ENCODE measurements around the gene DPYSL3. TPM values are rescaled to one million over a fixed set of nuclear protein-coding genes. Genes with fewer than 3 reads are reported as not detected.
A peak's percentile ranks its signal among the peaks of the same experiment; 100 is the strongest.

DPYSL3 gene
- total RNA-seq, 4 donors from 2014 or later, result 27.6 to 107 (median 31.4) TPM

DNA sequence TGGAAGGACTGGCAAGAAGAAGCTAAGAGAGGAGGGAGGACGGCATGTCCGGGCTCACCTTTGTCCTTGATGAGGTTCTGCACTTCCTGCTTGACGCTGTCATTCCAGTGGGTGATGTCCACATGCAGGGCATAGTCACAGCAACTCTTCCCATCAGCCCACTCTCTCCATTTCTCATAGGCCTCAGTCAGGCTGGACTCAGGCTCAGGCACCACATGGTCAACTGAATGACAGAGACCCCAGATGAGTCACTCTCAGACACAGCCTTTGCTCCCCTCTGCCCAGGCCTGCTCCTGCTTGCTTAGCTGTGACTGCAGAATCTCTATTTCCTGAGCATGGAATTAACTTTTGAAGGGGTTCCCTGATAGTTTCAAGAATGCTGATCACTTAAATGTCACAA lies 94.2 kb downstream of the DPYSL3 start:
- 88% methylated on average over 3 of the region's 3 CpGs; no CpG with 5 or more reads in 1 of the 2 donors for WGBS, 2 donors (ENCODE audit: low coverage in 1 of 2)
- TF ChIP-seq POLR2A (IDR thresholded peaks at IDR 0.05) (no peak), POLR2AphosphoS5 (IDR thresholded peaks at IDR 0.05) (no peak), EP300 (IDR thresholded peaks at IDR 0.05; ENCODE audit: low read depth) (no peak)
- TF ChIP-seq, protein P1, sequence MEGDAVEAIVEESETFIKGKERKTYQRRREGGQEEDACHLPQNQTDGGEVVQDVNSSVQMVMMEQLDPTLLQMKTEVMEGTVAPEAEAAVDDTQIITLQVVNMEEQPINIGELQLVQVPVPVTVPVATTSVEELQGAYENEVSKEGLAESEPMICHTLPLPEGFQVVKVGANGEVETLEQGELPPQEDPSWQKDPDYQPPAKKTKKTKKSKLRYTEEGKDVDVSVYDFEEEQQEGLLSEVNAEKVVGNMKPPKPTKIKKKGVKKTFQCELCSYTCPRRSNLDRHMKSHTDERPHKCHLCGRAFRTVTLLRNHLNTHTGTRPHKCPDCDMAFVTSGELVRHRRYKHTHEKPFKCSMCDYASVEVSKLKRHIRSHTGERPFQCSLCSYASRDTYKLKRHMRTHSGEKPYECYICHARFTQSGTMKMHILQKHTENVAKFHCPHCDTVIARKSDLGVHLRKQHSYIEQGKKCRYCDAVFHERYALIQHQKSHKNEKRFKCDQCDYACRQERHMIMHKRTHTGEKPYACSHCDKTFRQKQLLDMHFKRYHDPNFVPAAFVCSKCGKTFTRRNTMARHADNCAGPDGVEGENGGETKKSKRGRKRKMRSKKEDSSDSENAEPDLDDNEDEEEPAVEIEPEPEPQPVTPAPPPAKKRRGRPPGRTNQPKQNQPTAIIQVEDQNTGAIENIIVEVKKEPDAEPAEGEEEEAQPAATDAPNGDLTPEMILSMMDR (IDR thresholded peaks at IDR 0.05), result no peak
- no peaks in the 10 kb centered on the region for H3K27me3 ChIP-seq
- no peak overlapping the region for H3K4me3 ChIP-seq
- DNase-seq, result no peak
- H3K4me1 ChIP-seq, result peaks cover 12 to 40% (median 22%) of the 10 kb centered on the region in 4 donors
- H3K36me3 ChIP-seq, result no peaks in the 10 kb centered on the region
- peak overlapping the region in 3 of 4 donors; percentile 70 to 78 (median 73) for H3K27ac ChIP-seq
- intact Hi-C loops (cut with DNase I; ENCODE audit: low total_unique reads) (no loop called here), in situ Hi-C loops (cut with MboI; ENCODE audit: low pct_ligation_motif_present in 1 of 4, low pct_unique_long_range_greater_than_20kb in 1 of 4, low sequenced_read_pairs in 3 of 4) (no loop called here)
- no peaks in the 10 kb centered on the region for H3K9me3 ChIP-seq

DNA sequence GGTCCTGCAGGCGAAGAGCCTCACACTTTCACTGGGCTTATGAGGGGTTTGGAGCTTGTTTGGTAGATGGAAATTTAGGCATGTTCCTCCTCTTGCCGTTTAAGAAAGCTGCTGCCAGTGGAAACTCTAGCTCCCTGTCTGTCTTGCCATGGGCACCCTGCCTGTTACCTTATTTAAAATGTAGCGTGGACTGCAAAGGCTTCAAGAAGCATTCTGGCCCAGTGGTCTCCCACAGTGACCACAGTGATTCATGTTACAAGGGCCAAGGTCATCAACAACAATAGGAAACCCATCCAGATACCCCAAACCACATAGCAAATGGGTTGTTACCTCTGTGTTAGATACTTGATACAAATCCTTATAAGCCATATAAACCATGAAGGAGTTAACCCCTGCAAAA lies 96.6 kb downstream of the DPYSL3 start:
- WGBS, 2 donors (ENCODE audit: low coverage in 1 of 2), result 81 to 100% methylated on average over 1 to 3 of the region's 3 CpGs
- Histone ChIP-seq H3K4me1 (peaks cover 12 to 39% (median 21%) of the 10 kb centered on the region in 4 donors), H3K27ac (peak overlapping the region; percentile 5 to 66 (median 48)), H3K9me3 (no peaks in the 10 kb centered on the region), H3K27me3 (no peaks in the 10 kb centered on the region), H3K4me3 (no peak overlapping the region), H3K36me3 (no peaks in the 10 kb centered on the region)
- TF ChIP-seq EP300 (IDR thresholded peaks at IDR 0.05; ENCODE audit: low read depth), result no peak
- no peak for TF ChIP-seq POLR2A (IDR thresholded peaks at IDR 0.05)
- TF ChIP-seq, protein P1 (IDR thresholded peaks at IDR 0.05), result no peak
- TF ChIP-seq POLR2AphosphoS5 (IDR thresholded peaks at IDR 0.05), result no peak
- intact Hi-C loops (cut with DNase I; ENCODE audit: low total_unique reads), result no loop called here
- DNase-seq, result no peak
- in situ Hi-C loops (cut with MboI; ENCODE audit: low pct_ligation_motif_present in 1 of 4, low pct_unique_long_range_greater_than_20kb in 1 of 4, low sequenced_read_pairs in 3 of 4), result no loop called here

DNA sequence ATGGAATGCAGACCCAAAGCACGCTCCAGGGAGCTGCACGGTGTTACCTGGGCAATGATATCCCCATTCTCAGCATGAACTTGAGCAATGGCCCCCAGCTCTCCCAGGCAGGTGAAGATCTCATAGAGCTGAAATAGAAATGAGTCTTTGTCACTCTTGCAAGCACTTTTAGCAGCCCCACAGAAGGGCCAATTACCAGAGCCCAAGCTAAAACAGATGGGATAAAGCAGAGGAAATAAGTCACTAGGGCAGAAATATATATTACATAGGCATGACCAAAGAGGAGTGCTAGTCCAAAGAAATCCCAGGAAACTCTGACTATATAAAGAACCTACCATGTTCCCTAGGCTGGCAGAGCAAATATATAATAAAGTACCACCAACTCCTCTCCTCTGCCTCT lies 97.3 kb downstream of the DPYSL3 start:
- no peak for DNase-seq
- no peaks in the 10 kb centered on the region for H3K27me3 ChIP-seq
- intact Hi-C loops (cut with DNase I; ENCODE audit: low total_unique reads) (no loop called here), in situ Hi-C loops (cut with MboI; ENCODE audit: low pct_ligation_motif_present in 1 of 4, low pct_unique_long_range_greater_than_20kb in 1 of 4, low sequenced_read_pairs in 3 of 4) (no loop called here)
- H3K4me3 ChIP-seq, result no peak overlapping the region
- no peak for TF ChIP-seq EP300 (IDR thresholded peaks at IDR 0.05; ENCODE audit: low read depth)
- TF ChIP-seq, protein P1 (IDR thresholded peaks at IDR 0.05), result no peak
- TF ChIP-seq POLR2A (IDR thresholded peaks at IDR 0.05), result no peak
- no peak for TF ChIP-seq POLR2AphosphoS5 (IDR thresholded peaks at IDR 0.05)
- H3K9me3 ChIP-seq, result no peaks in the 10 kb centered on the region
- H3K36me3 ChIP-seq, result no peaks in the 10 kb centered on the region
- WGBS, 2 donors (ENCODE audit: low coverage in 1 of 2), result 83 to 100% methylated on average over 2 of the region's 2 CpGs
- H3K27ac ChIP-seq, result peak overlapping the region; percentile 39 to 66 (median 56)
- H3K4me1 ChIP-seq, result peaks cover 7 to 32% (median 15%) of the 10 kb centered on the region in 4 donors

DNA sequence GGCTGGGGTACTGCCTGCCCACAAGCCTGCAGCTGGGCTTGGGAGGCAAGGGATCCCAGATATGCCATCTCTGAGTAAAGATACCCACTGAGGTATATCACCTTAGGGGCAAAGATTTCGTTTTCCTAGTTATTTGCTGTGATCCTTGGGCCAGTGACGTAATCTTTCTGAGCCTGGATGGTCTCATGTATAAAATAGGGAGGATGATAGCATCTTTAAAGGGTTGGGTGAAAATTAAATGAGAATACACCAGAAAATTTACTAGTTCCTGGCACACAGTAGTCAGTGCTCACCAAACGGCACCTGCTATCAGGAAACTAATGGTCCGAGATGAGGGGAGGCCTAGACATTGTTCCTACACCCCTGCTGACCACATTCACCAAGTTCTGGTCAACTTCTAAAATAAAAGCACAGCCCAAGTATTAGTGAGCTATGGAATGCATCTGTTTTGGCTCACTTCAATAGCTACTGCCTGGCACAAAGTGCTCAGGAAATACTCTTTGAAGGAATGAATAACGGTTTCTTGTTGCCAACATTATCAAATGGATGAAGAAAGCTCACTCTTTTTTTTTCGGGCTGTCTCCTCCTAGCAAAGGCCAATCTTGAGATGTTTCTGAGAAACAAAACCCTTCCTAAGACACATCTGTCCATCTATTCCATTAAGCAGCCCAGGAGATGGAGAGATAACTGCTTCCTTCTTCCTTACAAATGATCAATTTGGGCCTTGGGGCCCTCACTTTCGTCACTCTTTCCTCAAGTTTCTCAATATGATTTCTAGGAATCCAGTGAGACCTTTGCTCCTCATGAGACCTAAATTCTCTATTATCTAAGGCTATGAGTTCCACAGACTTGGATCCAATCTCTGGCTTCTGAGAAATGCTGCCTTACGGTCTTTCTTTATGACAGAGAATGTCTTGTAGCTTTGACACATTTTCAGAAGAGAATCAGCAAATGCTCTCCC lies 98.2 kb downstream of the DPYSL3 start:
- Histone ChIP-seq H3K27ac (peak overlapping the region; percentile 39 to 66 (median 56)), H3K9me3 (no peaks in the 10 kb centered on the region), H3K27me3 (no peaks in the 10 kb centered on the region), H3K4me1 (peaks cover 4 to 29% (median 8%) of the 10 kb centered on the region in 4 donors), H3K36me3 (no peaks in the 10 kb centered on the region), H3K4me3 (no peak overlapping the region)
- intact Hi-C loops (cut with DNase I; ENCODE audit: low total_unique reads), result no loop called here
- in situ Hi-C loops (cut with MboI; ENCODE audit: low pct_ligation_motif_present in 1 of 4, low pct_unique_long_range_greater_than_20kb in 1 of 4, low sequenced_read_pairs in 3 of 4), result no loop called here
- no peak for TF ChIP-seq EP300 (IDR thresholded peaks at IDR 0.05; ENCODE audit: low read depth)
- TF ChIP-seq POLR2A (IDR thresholded peaks at IDR 0.05), result no peak
- TF ChIP-seq, protein P1 (IDR thresholded peaks at IDR 0.05), result no peak
- no peak for TF ChIP-seq POLR2AphosphoS5 (IDR thresholded peaks at IDR 0.05)
- no peak for DNase-seq
- WGBS, 2 donors (ENCODE audit: low coverage in 1 of 2), result 70 to 73% methylated on average over 6 to 8 of the region's 8 CpGs

All from transverse colon (tissue), 4 donors.